Esophagus squamous epithelium (tissue), 4 donors: ENCODE results near the gene ADPRS.

ENCODE experiments used
- CTCF ChIP-seq, 6 experiments: fragments of 450-650 bp in 4 of 6; fragments of 200-600 bp in 2 of 6; sonication (generic) in 2 of 6; IDR thresholded peaks; one replicate each; pipeline ENCODE4 v1.5.1; 2016 to 2019; ENCODE audit warnings: antibody characterized with exemption in 6 of 6, mild to moderate bottlenecking in 4 of 6, moderate library complexity in 4 of 6
- POLR2A ChIP-seq, 4 donors: fragments of 450-650 bp; IDR thresholded peaks; one replicate each; pipeline ENCODE4 v1.6.1; 2017; ENCODE audit warnings: antibody characterized with exemption in 4 of 4, mild to moderate bottlenecking in 4 of 4, moderate library complexity in 3 of 4

GRCh38 chr1:36128905-36129206 is 40.2 kb downstream of the ADPRS start:
- no peak for TF ChIP-seq POLR2A (IDR thresholded peaks at IDR 0.05)
- no peak for TF ChIP-seq CTCF (IDR thresholded peaks at IDR 0.05)
